Karpas-422 (cell line): ENCODE results near the gene MACROD2. TPM values are rescaled to one million over a fixed set of nuclear protein-coding genes. Genes with fewer than 3 reads are reported as not detected.

Source experiments
- DNase-seq: peaks from one replicate; pipeline ENCODE4 v3.0.0-alpha.2; 2015
- H2AFZ ChIP-seq: fragments of 200-600 bp; sonication (generic); 2 replicates; pipeline ENCODE4 v1.6.1; 2014; ENCODE audit warnings: antibody characterized with exemption, low read length, mixed read lengths
- H3K27ac ChIP-seq: fragments of 200-600 bp; sonication (generic); 2 replicates; pipeline ENCODE4 v1.5.1; 2014; ENCODE audit warnings: mild to moderate bottlenecking, low read length, moderate library complexity
- H3K27me3 ChIP-seq: fragments of 200-600 bp; sonication (generic); 2 replicates; pipeline ENCODE4 v1.6.1; 2014; ENCODE audit warnings: low read length, mixed read lengths
- H3K36me3 ChIP-seq: fragments of 200-600 bp; sonication (generic); 2 replicates; pipeline ENCODE4 v1.6.1; 2014; ENCODE audit warnings: low read length, mixed read lengths; ENCODE audit not compliant: insufficient read depth
- H3K4me1 ChIP-seq: fragments of 200-600 bp; sonication (generic); 2 replicates; pipeline ENCODE4 v1.6.1; 2014; ENCODE audit warnings: mild to moderate bottlenecking, low read length, mixed read lengths
- H3K4me2 ChIP-seq: fragments of 200-600 bp; sonication (generic); 2 replicates; pipeline ENCODE4 v1.6.1; 2014; ENCODE audit warnings: low read length, low read depth, mild to moderate bottlenecking; ENCODE audit not compliant: poor library complexity, severe bottlenecking
- H3K4me3 ChIP-seq: fragments of 200-600 bp; sonication (generic); 2 replicates; pipeline ENCODE4 v1.5.1; 2014; ENCODE audit warnings: mild to moderate bottlenecking, antibody characterized with exemption, low read length, mixed read lengths
- H3K79me2 ChIP-seq: fragments of 200-600 bp; sonication (generic); 2 replicates; pipeline ENCODE4 v1.6.1; 2014; ENCODE audit warnings: mild to moderate bottlenecking, low read length, mixed read lengths
- H3K9ac ChIP-seq: fragments of 200-600 bp; sonication (generic); 2 replicates; pipeline ENCODE4 v1.6.0; 2014; ENCODE audit warnings: low read length
- H3K9me2 ChIP-seq: fragments of 200-600 bp; sonication (generic), shearing (Covaris generic); replicated peaks from 2 replicates; pipeline ENCODE4 v1.6.0; 2014; ENCODE audit warnings: mild to moderate bottlenecking, low read length, moderate library complexity; ENCODE audit not compliant: insufficient read depth
- H3K9me3 ChIP-seq: fragments of 300-700, 200-600 bp; sonication (generic); 2 replicates; pipeline ENCODE4 v1.6.1; 2014; ENCODE audit warnings: low read length, mixed read lengths
- H4K20me1 ChIP-seq: fragments of 200-600 bp; sonication (generic); 2 replicates; pipeline ENCODE4 v1.6.1; 2014; ENCODE audit warnings: mild to moderate bottlenecking, antibody characterized with exemption, low read length, low read depth; ENCODE audit not compliant: insufficient read depth
- total RNA-seq: library from RNA; depleted of rRNA; stranded (reverse); fragments of >200 nt; shearing (Covaris generic); gene quantifications from 2 replicates; pipeline ENCODE4 v1.2.3, GENCODE V29; 2014; ENCODE audit warnings: low replicate concordance

Gene MACROD2
- total RNA-seq, 1 experiment from 2014 or later, result 0.15 TPM

DNA sequence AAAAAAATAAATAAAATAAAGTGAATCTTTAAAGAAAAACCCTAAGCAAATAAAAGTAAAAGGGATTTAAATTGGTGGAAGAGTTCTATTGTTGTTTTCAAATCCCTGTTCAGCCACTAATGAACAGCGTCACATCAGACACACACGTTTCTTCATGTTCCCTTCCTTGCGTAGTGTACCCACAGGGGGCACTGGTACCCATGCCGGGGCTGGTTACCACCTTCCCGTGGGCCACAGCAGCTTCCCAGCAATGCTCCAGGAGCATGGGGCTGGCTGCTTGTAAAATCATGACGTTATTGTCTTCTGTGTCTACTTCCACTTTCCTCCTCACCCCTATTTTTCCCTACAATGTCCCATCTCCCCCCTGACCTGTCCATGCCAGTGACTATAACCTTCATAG, 1589.2 kb downstream of the MACROD2 start:
- Histone ChIP-seq H3K4me1 (no peaks in the 10 kb centered on the region), H3K36me3 (no peaks in the 10 kb centered on the region), H3K9me2 (no peaks in the 10 kb centered on the region), H2AFZ (no peak overlapping the region), H4K20me1 (no peaks in the 10 kb centered on the region), H3K27ac (no peak overlapping the region), H3K9me3 (no peaks in the 10 kb centered on the region), H3K9ac (no peak overlapping the region), H3K4me3 (no peak overlapping the region), H3K79me2 (no peaks in the 10 kb centered on the region), H3K27me3 (no peaks in the 10 kb centered on the region), H3K4me2 (no peak overlapping the region)
- DNase-seq, result no peak

DNA sequence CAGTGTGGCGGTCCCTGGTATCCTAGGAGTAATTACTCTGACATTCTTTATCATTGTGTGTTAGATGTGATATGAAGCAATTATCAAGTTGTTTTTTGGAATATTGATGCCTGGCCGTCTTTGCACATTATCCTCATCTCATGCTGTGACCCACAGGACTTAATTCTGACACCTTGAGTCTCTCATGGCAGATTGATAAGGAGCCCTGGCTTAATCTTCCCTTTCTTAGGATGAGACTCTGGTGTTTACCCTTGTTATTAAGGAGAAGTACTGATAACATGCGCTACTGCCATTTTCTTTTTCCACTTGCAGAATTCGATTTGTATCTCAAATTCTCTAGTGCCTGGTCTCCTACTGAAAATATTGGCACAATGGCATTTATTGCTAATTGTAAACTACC, 1597.8 kb downstream of the MACROD2 start:
- no peaks in the 10 kb centered on the region for H3K27me3 ChIP-seq
- no peaks in the 10 kb centered on the region for H3K79me2 ChIP-seq
- no peak for DNase-seq
- H4K20me1 ChIP-seq, result no peaks in the 10 kb centered on the region
- H3K9ac ChIP-seq, result no peak overlapping the region
- H3K36me3 ChIP-seq, result no peaks in the 10 kb centered on the region
- H3K9me2 ChIP-seq, result no peaks in the 10 kb centered on the region
- H3K4me1 ChIP-seq, result no peaks in the 10 kb centered on the region
- no peak overlapping the region for H2AFZ ChIP-seq
- no peaks in the 10 kb centered on the region for H3K9me3 ChIP-seq
- H3K4me2 ChIP-seq, result no peak overlapping the region
- no peak overlapping the region for H3K4me3 ChIP-seq
- H3K27ac ChIP-seq, result no peak overlapping the region

DNA sequence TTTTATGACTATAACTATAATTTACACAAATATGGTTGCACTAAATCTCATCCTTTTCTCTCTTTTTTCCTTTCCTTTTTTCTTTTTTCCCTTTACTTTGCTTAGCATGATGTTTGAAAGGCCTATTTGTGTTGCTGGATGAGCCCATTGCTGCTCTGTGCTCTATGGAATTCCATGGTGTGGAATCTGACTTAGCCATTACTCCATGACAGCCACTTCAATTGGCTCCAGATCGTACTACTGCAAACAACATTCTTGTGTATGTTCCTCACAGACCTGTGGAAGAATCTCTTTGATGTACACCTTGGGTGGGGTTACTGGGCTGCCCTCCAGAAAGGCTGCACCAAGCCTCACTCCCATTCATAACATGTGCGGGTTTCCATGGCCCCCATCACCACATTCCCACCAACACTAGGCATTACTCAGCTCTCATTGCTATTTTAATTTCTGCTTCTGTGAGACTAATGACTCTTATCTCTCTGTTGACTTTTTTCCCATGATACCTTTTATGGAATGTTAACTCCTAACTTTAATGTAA, 1598.9 kb downstream of the MACROD2 start:
- Histone ChIP-seq H3K9me2 (no peaks in the 10 kb centered on the region), H3K4me1 (no peaks in the 10 kb centered on the region)

DNA sequence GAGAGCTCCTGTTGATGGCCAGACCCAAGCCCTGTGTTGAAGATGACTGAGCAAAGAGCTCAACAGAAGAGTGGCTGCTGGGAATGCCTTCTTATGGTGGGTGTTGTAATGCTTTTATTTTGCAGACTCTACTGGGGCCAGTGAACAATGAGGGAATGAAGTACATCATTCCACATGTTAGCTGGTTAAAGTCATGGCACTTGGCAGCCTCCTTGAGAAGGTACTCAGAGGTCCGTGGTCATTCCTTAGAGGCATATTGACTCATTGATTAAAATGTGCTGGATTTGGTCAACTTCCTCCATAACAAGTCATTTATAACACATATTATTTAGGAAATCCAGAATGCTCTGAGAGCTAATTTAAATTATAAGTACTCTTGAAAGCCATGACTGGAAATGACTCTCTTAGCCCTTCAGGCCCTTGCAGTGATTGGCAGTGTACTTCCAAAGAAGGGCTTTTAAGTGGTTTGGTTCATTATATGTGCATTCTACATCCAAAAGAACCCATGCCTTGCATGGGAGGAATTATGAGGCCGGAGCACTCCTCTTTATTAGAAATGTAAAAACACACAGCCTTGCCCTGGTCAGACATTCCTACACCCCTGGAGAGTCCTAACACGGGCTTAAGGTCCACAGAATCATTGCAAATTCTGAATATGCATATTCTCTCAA, 1601.0 kb downstream of the MACROD2 start:
- Histone ChIP-seq H3K79me2 (no peaks in the 10 kb centered on the region), H3K9ac (no peak overlapping the region), H3K9me3 (no peaks in the 10 kb centered on the region), H3K4me3 (no peak overlapping the region), H2AFZ (no peak overlapping the region), H3K27me3 (no peaks in the 10 kb centered on the region), H3K36me3 (no peaks in the 10 kb centered on the region), H3K9me2 (no peaks in the 10 kb centered on the region), H3K27ac (no peak overlapping the region), H3K4me2 (no peak overlapping the region), H4K20me1 (no peaks in the 10 kb centered on the region), H3K4me1 (no peaks in the 10 kb centered on the region)
- no peak for DNase-seq

More for the DNA sequence above, 1598.9 kb downstream of the MACROD2 start:
- no peak overlapping the region for H2AFZ ChIP-seq
- no peaks in the 10 kb centered on the region for H4K20me1 ChIP-seq
- no peak overlapping the region for H3K27ac ChIP-seq
- H3K4me3 ChIP-seq, result no peak overlapping the region
- no peak overlapping the region for H3K9ac ChIP-seq
- H3K9me3 ChIP-seq, result no peaks in the 10 kb centered on the region
- no peaks in the 10 kb centered on the region for H3K36me3 ChIP-seq
- no peaks in the 10 kb centered on the region for H3K79me2 ChIP-seq
- no peak overlapping the region for H3K4me2 ChIP-seq
- H3K27me3 ChIP-seq, result no peaks in the 10 kb centered on the region
- DNase-seq, result no peak

DNA sequence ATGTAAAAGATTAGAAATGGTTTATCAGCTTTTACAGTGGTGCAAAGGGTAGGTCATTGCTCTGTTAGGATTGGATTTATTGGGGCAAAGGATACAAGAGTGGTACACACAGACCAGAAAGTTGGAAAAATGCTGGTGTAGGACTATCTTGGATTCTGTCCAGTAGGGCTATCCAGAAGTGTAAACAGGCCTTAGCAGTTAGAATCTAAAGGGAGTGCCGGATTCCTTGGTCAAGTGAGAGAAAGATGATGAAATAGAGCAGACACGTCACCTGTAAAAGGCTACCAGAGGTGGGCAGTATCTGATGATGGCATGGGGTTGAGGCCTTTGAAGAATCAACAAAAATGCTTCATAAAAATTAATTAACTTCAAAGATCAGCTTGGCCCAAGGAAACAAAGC, 1602.0 kb downstream of the MACROD2 start:
- H4K20me1 ChIP-seq, result no peaks in the 10 kb centered on the region
- H3K4me2 ChIP-seq, result no peak overlapping the region
- H3K4me3 ChIP-seq, result no peak overlapping the region
- no peaks in the 10 kb centered on the region for H3K9me2 ChIP-seq
- H2AFZ ChIP-seq, result no peak overlapping the region
- no peaks in the 10 kb centered on the region for H3K79me2 ChIP-seq
- no peak for DNase-seq
- no peaks in the 10 kb centered on the region for H3K27me3 ChIP-seq
- no peak overlapping the region for H3K27ac ChIP-seq
- H3K36me3 ChIP-seq, result no peaks in the 10 kb centered on the region
- no peaks in the 10 kb centered on the region for H3K9me3 ChIP-seq
- H3K4me1 ChIP-seq, result no peaks in the 10 kb centered on the region
- no peak overlapping the region for H3K9ac ChIP-seq

DNA sequence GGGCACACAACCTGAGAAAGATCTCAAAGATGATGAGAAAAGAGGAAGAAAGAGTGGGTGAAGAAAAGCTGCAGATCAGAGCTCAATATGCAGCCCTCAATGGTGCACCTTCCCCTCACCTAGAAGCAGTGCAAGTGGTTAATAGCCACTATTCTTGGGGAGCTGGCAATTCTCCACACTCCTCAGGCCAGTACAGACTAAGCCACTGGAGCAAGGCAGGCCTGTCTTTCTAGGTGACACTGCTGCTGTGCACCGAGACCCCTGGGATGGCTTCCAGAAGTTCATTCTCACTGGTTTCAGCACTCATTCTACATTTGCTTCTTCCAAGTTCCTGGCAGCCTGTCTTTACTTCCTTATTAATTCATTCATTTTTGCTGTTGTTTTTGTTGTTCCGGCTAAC, 1604.6 kb downstream of the MACROD2 start:
- Histone ChIP-seq H3K4me2 (no peak overlapping the region), H3K36me3 (no peaks in the 10 kb centered on the region), H3K4me1 (no peaks in the 10 kb centered on the region), H3K27me3 (no peaks in the 10 kb centered on the region), H4K20me1 (no peaks in the 10 kb centered on the region), H3K27ac (no peak overlapping the region), H3K9me3 (no peaks in the 10 kb centered on the region), H2AFZ (no peak overlapping the region), H3K79me2 (no peaks in the 10 kb centered on the region), H3K9ac (no peak overlapping the region), H3K9me2 (no peaks in the 10 kb centered on the region), H3K4me3 (no peak overlapping the region)
- no peak for DNase-seq

DNA sequence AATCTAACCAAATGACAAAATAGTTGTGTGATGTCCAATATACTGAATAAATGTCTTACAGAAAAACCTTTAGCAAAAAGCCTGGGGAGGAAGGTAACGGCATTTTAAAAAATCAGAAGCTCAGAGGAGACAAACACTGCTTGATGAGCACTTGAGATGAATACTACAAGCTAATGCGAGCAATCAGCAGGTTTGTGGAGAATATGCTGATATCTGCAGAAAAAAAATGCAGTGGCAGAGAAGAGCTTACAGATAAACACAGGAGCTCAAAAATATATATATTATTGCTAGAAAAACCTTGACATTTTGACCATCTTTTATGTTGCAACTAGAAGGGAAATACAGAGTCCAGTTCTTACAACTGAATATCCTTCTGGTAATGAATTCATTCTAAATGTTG, 1605.2 kb downstream of the MACROD2 start:
- no peak overlapping the region for H3K4me3 ChIP-seq
- H3K4me1 ChIP-seq, result no peaks in the 10 kb centered on the region
- H3K27ac ChIP-seq, result no peak overlapping the region
- no peaks in the 10 kb centered on the region for H3K9me2 ChIP-seq
- no peaks in the 10 kb centered on the region for H3K9me3 ChIP-seq
- H3K9ac ChIP-seq, result no peak overlapping the region
- no peak for DNase-seq
- H3K4me2 ChIP-seq, result no peak overlapping the region
- H3K79me2 ChIP-seq, result no peaks in the 10 kb centered on the region
- no peaks in the 10 kb centered on the region for H3K36me3 ChIP-seq
- H3K27me3 ChIP-seq, result no peaks in the 10 kb centered on the region
- H2AFZ ChIP-seq, result no peak overlapping the region
- H4K20me1 ChIP-seq, result no peaks in the 10 kb centered on the region

DNA sequence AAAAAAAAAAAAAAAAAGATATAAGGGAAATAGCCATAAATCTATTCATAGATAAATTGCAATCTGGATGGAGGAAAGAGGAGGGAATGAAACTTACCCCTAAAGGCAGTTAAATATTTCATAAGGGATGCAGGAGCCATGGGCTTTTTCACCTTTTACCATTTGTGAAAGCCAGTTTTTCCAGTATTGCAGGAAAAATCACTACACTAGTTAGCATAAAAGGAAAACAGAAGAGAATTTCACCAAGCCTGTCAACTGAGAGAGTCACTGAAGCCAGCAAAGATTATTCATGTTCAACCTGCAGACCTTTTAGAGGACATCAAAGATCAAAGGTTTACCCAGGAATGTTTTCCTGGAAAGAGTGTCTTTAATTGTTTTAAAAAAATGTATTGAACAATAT, 1608.2 kb downstream of the MACROD2 start:
- Histone ChIP-seq H3K79me2 (no peaks in the 10 kb centered on the region), H3K9me2 (no peaks in the 10 kb centered on the region), H2AFZ (no peak overlapping the region), H4K20me1 (no peaks in the 10 kb centered on the region), H3K27me3 (no peaks in the 10 kb centered on the region), H3K9ac (no peak overlapping the region), H3K4me3 (no peak overlapping the region), H3K36me3 (no peaks in the 10 kb centered on the region), H3K27ac (no peak overlapping the region), H3K4me1 (no peaks in the 10 kb centered on the region), H3K4me2 (no peak overlapping the region), H3K9me3 (no peaks in the 10 kb centered on the region)
- DNase-seq, result no peak
